Hepatic stellate cell (primary cell): ENCODE results near the gene CEP162.
"Not testable (repeated sequence)": the region's sequence is repeated elsewhere in the genome, so short reads cannot be mapped to it uniquely, and the experiment has no call there.

ENCODE experiments used
- DNase-seq: peaks from one replicate; pipeline ENCODE4 v3.0.0; 2011; ENCODE audit warnings: low spot score

CEP162 gene

GRCh38 chr6:84156306-84156705 lies 71.1 kb downstream of the CEP162 start:
- no peak for DNase-seq

GRCh38 chr6:84151669-84152068 lies 75.8 kb downstream of the CEP162 start:
- DNase-seq, result no peak

GRCh38 chr6:84150705-84151104 lies 76.7 kb downstream of the CEP162 start:
- no peak for DNase-seq

DNA sequence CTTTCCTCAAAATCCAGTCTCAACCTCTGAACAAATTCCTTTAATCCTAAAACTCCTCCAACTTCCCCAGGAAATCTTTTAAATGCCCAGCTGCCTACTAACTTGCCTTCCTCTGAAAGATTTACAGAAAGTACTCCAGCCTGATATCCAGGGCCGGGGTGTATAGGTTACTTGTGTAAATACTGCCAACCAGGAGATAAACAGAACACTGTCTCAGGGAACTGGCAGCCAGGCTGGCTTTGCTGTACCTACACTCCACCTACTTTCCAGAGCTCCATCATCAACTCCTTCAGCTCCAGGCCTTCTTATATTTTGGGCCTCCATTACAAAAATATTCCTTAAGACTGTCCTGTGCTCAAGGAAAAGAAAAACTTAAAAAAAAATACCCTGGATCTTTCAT lies 85.9 kb downstream of the CEP162 start:
- no peak for DNase-seq

DNA sequence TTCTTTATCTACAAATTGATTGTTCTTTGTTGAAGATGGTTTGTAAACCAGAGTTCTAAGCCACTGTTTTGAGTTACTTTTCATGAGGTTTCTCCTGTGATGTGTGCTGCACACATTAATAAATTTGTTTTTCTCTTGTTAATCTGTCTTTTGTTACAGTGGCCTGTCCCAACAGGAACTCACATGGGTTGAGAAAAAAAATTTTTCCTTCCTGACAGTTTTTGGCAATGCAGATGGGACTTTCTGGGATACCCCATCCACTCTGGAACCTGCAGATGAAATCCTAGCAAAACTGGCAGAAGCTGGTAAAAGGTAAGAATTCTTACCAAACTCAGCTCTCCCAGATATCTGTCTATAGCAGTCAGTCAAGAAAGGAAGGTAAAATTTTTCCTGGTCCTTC lies 88.1 kb downstream of the CEP162 start:
- DNase-seq, result no peak

DNA sequence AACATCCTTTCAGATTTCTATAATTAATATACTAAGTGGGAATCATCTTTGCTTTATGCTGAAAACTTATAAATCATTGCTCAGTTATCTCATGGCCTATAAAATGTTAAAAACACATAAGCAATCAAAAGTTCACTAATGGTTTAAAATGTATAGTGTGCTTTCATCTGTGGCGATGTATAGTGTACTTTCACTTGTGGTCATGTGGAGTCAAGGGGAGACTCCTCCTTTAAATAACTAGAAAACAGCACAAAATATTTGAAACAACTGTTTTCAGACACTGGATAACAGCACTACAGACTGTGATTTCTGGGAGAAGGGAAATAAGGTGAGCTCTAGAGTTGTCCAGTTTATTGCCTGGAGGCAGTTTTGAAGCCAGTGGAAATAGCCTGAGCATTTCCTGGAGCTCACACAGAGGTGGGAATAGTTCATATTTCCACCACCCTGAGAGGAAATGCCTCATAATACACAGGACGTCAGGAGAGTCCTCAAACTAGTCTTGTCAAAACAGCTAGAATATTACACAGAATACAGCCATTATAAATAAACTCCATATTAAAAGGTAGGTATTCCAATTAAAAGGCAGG lies 89.4 kb downstream of the CEP162 start:
- DNase-seq, result no peak

DNA sequence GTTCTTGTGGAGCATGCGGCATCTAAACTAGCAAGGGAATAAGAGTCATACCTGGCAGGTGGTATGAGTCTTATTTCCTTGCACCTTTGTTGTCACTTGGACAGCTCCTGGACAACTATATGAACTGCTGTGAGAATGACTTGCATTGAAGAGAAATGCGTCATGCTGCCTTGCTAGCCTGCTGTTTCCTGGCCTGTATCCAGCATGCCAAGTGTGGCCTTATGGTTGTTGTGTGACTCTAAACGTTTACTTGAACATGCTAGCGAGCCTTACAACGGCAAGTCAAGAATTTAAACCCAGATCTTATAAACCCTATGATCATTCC lies 90.4 kb downstream of the CEP162 start:
- DNase-seq, result no peak

GRCh38 chr6:84136364-84137050 lies 90.9 kb downstream of the CEP162 start:
- no peak for DNase-seq

DNA sequence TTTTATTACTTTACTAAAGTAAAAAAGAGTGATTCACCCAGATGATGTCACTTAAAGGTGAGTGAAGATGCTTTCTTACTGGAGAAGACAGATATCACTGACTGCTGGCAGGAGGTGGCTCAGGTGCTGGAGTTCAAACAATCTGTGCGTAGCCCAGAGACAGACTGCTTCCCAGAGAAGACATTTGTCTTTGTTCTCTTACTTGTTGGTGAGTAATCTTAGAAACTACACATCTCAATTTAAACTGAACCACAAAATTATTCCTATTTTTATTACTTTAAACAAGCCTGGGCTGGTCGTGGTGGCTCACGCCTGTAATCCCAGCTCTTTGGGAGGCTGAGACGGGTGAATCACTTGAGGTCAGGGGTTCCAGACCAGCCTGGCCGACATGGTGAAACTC lies 92.2 kb downstream of the CEP162 start:
- no peak for DNase-seq

DNA sequence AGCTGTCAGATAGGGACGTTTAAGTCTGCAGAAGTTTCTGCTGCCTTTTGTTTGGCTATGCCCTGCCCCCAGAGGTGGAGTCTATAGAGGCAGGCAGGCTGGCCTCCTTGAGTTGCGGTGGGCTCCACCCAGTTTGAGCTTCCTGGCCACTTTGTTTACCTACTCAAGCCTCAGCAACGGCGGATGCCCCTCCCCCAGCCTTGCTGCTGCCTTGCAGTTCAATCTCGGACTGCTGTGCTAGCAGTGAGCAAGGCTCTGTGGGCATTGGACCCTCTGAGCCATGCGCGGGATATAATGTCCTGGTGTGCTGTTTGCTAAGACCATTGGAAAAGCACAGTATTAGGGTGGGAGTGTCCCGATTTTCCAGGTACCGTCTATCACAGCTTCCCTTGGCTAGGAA lies 94.1 kb downstream of the CEP162 start:
- DNase-seq, result not testable (repeated sequence)

GRCh38 chr6:84129588-84129987 lies 97.9 kb downstream of the CEP162 start:
- DNase-seq, result not testable (repeated sequence)

- no peak for DNase-seq
Measured at GRCh38 chr6:84123186-84123585, 104.3 kb downstream of the CEP162 start.

DNA sequence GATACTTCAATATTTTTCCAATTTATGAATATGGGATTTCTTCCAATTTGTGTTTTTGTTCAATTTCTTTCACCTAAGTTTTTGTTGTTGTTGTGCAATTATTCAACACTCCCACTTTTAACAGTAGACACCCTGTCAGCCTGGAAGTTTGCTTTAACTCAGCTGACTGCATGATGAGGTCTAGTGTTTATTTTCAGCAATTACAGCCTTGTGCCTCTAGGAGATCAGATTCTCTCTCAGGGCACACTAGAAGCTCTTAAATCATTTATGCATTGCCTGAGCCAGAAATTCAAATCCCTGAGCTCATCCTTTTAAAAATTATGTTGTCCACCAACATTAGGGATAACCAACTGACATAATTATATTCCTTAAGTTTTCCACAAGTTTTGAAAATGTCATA lies 108.2 kb downstream of the CEP162 start:
- DNase-seq, result no peak

DNA sequence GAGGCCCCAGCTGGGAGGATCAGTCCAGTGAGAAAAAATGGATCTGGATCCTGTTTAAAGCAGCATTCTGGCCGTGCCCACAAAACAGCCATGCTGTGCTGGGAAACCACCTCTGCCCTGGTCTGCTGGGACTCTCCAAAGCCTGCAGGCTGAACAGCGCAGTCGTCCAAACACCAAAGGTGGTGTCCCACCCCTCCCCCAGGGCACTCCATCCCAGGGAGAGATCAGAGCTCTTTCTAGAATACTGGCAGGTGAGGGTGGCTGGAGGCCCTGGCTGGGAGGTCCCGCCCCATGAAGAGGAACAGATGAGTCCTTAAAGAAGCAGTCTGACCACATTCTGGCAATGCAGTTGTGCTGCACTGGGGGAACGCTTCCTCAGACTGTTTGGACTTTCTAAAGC lies 109.3 kb downstream of the CEP162 start:
- no peak for DNase-seq

DNA sequence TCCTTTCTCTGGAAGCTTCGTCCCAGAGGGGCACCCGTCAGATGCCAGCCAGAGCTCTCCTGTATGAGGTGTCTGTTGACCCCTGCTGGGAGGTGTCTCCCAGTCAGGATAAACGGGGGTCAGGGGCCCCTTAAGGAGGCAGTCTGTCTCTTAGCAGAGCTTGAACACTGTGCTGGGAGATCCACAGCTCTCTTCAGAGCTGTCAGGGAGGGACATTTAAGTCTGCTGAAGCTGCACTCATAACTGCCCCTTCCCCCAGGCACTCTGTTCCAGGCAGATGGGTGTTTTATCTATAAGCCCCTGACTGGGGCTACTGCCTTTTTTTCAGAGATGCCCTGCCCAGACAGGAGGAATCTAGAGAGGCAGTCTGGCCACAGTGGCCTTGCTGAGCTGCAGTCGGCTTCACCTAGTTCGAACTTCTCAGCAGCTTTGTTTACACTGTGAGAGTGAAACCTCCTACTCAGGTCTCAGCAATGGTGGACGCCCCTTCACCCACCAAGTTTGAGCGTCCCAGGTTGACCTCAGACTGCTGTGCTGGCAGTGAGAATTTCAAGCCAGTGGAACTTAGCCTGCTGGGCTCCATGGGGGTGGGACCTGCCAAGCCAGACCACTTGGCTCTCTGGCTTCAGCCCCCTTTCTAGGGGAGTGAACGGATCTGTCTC lies 112.4 kb downstream of the CEP162 start:
- DNase-seq, result not testable (repeated sequence)

DNA sequence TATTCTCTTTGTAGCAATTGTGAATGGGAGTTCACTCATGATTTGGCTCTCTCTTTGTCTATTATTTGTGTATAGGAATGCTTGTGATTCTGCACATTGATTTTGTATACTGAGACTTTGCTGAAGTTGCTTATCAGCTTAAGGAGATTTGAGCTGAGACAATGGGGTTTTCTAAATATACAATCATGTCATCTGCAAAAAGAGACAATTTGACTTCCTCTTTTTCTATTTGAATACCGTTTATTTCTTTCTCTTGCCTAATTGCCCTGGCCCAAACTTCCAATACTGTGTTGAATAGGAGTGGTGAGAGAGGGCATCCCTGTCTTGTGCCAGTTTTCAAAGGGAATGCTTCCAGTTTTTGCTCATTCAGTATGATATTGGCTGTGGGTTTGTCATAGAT lies 116.1 kb downstream of the CEP162 start:
- DNase-seq, result not testable (repeated sequence)

DNA sequence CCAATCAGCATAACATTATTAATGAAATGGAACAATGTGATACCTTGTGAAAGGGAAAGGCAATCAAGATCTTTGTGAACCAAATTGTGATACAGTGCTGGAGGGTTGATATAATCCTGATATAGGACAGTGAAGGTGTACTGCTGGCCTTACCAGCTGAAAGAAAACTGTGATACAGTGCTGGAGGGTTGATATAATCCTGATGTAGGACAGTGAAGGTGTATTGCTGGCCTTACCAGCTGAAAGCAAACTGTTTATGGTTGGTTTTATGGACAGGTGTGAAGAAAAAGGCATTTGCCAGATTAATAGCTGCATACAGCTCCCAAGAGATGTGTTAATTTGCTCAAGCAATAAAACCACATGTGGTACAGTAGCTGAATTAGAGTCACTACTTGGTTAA lies 119.9 kb downstream of the CEP162 start:
- DNase-seq, result no peak

GRCh38 chr6:84105215-84105924 lies 122.1 kb downstream of the CEP162 start:
- DNase-seq, result not testable (repeated sequence)

- no peak for DNase-seq
Measured at GRCh38 chr6:84103029-84103428, 124.4 kb downstream of the CEP162 start.

GRCh38 chr6:84095156-84095555 lies 132.3 kb downstream of the CEP162 start:
- no peak for DNase-seq

DNA sequence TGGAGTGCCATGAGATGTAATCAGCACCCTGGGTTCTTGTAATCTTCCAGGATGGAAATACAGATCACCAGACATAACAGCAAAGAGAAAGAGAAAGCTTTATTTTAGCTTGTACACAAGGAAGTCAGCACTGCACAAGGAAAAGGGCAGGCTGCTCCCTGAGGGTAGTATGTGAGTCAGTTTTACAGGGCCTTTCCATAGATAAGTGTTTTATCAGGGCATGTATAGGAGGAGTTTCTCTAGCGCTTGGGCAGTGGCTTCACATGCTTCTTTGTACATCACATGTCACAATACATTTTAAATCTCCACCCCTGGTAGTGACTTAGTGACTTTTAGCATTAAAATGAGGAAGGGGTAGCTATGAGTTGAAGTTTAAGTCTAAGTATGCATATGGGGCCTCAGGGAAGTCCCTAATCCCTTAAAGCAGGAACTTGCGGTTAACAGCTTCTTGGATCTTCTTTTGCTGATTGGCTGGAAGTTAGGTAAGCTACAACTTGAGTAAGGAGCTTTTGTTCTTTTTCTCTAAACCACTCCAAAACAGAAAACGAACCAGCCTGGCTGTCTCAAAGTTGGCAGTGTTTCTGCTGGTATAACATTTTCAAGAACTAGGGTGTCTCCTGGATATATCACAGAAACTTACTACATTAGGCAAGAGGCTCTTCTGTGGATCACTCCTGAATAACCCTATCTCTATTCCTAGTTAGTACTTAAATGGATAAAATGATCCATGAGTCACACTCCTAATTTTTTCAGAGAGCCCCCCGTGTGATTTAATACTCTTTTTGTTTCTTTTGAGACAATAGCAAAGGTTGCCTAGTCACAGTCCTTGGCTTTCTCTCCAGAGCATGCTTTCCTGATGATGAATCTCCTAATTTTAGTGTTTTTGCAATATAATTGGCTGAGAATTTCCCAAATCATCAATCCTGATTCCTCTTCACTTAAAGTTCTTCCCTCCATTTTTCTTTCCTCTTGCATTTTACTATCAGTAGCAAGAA lies 133.7 kb downstream of the CEP162 start:
- DNase-seq, result no peak

- no peak for DNase-seq
Measured at GRCh38 chr6:84089552-84089951, 137.9 kb downstream of the CEP162 start.
